GM19239 (cell line): ENCODE data around the gene CELSR1.
"Not testable (repeated sequence)": the region's sequence is repeated elsewhere in the genome, so short reads cannot be mapped to it uniquely, and the experiment has no call there.

ENCODE experiments used
- DNase-seq: peaks from one replicate; pipeline ENCODE4 v3.0.0; 2011; ENCODE audit warnings: low spot score; ENCODE audit not compliant: insufficient read length
- FAIRE-seq: peaks from 2 replicates; lab custom pipeline; 2011; peaks lifted over from hg19 to GRCh38; lab: Jason Lieb, UNC

Gene CELSR1

GRCh38 chr22:46516112-46516487, 21.3 kb downstream of the CELSR1 start:
- not testable (repeated sequence) for FAIRE-seq, DNase-seq

DNA sequence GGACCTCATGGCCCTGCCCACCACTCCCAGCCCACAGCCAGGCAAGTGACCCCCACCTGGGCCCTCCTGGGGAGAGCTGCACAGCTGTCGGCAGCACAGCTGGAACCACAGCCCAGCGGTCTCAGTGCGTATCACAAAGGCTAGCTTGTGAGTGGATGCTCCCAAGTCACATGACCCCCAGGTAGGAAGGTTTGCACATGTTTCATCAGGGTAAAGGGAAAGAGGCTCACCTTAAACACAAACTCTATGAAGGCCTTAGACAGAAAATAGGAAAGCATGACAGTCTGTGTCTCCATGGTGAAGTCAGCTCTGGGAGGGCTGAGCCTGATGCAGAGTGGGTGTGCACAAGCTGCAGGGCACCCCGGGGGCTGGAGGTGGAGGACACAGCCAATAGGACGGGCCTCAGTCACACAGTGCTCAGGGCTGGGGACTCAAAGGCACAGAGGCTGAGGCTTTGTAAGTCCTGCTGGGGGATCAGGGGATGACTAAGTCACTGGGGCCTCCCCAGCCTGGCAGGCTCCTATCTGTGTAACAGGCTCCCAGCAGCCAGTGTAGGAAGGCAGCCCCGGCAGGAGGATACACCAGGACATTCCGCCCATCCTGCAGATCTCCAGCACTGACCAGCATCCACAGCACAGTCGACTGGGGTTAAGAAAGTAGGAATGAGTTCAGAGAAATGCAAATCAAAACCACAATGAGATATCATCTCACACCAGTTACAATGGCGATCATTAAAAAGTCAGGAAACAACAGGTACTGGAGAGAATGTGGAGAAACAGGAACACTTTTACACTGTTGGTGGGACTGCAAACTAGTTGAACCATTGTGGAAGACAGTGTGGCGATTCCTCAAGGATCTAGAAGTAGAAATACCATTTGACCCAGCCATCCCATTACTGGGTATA, 22.0 kb downstream of the CELSR1 start:
- DNase-seq = no peak
- FAIRE-seq = no peak

GRCh38 chr22:46514592-46515207, 22.7 kb downstream of the CELSR1 start:
- DNase-seq = no peak
- no peak for FAIRE-seq

- DNase-seq = no peak
- FAIRE-seq = no peak
These were observed 23.4 kb downstream of the CELSR1 start for GRCh38 chr22:46513908-46514550.

DNA sequence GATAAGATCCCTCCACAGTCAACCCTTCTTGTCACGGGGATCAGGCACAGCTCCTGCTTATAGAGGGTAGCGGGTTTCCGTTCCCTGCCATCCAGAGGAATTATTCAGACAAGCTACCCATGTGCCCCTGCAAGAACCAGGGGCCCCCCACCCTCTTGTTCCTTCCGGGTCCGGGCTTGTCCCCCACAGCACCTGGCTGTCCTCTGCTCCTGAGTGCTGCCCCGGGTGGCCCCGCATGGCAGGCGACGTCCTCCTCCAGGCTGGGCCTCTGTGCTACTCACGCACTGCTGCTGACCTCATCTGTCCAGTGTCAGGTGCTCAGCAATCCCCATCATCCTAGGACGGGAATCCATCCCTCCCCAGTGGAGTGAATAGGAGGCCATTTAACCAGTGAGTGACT, 24.7 kb downstream of the CELSR1 start:
- no peak for DNase-seq
- FAIRE-seq = no peak

DNA sequence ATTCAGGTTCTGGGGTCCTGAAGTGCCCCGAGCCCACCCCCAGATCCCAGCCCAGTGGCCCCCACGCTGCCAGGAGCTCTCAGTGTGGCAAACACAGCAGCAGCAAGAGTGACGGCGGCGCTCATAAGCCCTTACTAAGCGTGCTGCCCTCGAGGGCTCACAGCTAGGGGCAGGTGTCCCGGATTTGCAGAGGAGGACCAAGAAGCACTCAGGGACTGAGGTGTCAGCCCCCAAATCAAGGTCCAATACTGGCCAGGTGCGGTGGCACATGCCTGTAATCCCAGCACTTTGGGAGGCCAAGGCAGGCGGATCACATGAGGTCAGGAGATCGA, 25.4 kb downstream of the CELSR1 start:
- no peak for FAIRE-seq
- DNase-seq = no peak

DNA sequence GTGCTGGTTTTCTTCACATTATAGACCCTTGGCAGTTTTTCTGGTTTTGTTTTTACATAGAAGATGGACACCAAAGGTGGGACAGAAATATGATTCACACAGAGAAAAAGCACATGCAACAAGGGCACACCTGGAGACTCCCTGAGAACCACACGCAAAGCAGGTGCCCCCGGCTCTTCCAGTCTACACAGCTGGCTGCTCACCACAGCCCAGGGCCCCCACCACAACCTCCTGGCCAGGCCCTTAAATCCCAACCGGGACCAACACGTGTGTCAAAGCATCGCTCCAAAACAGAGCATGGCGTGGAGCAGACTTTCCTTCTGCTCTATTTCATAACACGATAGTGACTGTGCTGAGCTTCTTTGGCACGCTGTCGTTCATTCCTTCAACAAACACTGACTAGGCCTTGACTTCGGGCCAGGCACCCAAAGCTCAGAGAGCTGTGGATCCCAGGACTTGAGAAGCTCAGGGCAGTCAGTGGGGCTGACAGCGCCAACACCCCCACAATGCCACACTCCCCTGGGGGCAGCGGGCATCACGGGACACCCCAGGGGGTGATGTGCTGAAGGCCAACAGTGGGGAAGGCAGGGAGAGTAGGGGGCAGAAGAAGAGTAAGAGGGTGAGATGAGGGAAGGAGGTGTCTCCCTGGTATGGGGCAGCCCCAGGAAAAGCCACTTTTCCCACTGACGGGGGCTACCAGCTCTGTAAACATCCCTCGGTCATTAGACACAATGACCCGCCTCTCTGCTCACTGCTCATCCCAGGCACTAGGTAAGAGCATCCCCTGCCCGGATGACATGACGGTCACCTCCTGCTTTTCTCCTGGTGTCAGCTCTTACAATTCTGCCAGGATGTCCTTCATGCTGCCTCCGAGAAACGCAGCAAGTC, 26.0 kb downstream of the CELSR1 start:
- DNase-seq (no peak), FAIRE-seq (no peak)

DNA sequence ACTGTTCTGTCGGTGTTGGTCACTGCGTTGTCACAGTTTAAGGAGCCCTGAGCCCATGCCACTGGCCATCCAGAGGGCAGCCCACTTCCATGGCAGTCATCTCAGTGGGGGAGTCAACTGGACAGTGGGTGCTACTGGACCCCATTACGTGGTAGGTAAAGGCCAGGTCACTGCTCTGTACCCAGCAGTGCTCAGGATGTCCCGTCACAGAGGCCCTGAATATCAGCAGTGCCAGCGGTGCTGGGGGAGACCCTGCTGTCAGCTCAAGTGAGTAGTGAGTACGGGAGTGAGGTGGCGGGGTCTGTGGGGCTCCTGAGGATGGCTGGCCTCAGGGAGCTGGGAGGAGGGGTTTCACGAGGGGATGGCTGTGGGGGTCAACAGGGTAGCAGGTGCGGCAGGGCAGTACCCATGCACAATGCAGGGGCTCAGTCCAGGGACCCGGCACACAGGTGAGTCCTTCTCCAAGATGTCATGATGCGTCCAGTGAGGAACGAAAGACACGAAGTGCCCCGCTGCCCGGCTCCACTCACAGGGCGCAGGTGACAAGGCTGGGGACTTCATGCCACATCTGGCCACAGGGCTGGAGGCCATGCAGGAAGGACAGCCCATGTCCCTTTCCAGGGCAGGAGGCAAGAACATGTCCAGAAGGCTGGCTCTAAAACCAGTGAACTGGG, 27.9 kb downstream of the CELSR1 start:
- DNase-seq (no peak), FAIRE-seq (no peak)

DNA sequence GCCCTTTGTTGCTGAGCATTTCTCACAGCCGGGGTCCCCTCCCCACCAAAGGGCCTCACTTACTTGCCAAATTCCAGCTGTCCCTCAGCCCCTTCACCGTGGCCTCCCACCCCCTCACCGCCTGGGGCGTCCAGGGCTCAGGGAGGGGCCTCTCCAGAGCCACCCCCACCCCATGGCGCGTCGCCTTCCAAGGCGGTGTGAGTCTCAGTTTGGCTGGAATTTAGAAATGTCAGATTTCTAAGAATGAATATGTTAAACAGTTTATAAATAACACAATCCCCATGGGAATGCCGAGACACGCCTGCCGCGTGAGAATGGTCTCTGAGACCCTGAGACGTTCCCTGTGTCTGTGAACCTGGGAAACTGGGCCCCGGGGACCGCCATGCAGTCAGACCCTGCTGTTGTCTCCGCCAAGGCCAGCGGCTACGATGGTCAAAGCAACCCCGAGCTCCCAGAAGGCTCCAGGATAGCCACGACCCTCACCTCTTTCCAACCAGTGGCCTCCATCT, 28.9 kb downstream of the CELSR1 start:
- DNase-seq (no peak), FAIRE-seq (no peak)

- FAIRE-seq (no peak), DNase-seq (no peak)
These were observed 29.7 kb downstream of the CELSR1 start for GRCh38 chr22:46507451-46508425.

- DNase-seq = no peak
- FAIRE-seq = no peak
These were observed 32.8 kb downstream of the CELSR1 start for GRCh38 chr22:46504584-46504983.

- no peak for DNase-seq
- no peak for FAIRE-seq
These were observed 34.8 kb downstream of the CELSR1 start for GRCh38 chr22:46502440-46503175.

DNA sequence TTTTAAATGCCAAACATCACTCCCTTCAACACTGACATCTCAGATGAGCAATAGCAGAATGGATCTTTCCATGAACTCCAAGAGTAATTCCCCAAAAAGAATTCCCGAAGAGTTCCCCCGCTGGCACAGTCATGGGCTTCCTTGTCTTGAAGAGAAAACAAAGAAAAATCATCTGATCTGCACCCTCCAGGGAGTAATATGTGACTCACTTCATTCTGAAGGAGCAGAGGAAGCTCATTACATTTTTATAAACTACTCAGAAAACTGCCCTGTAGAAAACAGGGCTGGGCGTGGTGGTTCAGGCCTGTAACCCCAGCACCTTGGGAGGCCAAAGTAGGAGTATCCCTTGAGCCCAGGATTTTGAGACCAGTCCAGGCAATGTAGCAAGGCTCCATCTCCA, 35.7 kb downstream of the CELSR1 start:
- FAIRE-seq = no peak
- no peak for DNase-seq

DNA sequence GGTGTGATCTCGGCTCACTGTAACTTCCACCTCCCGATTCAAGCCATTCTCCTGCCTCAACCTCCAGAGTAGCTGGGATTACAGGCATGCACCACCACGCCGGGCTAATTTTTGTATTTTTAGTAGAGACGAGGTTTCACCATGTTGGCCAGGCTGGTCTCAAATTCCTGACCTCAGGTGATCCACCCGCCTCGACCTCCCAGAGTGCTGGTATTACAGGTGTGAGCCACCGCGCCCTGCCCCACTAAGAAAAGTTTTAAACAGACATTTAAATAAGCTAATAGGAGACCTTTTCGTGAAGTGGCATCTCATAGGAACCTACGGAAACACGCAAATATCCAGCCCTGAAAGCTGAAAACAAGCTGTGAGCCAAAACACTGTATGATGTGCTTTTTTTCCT, 36.2 kb downstream of the CELSR1 start:
- not testable (repeated sequence) for FAIRE-seq

DNA sequence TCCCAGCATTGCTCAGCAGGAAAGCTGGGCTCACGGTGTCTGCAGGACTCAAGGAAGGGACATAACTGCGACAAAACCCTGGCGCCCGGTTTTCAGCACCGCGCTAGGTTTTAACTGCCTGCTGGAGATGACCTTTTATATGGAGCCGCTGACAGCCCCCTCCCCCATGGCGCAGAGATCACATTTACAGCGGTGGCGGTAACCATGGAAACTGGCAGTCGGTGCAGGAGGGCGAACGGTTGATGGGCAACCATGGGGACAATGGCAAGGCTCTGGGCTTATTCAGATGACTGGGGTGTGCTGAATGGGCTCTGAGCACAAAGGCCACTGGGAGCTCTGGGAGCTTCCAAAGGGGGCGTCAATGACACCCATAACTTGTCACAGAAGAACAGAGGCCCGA, 37.2 kb downstream of the CELSR1 start:
- FAIRE-seq = no peak

More for the DNA sequence above, 36.2 kb downstream of the CELSR1 start:
- DNase-seq = not testable (repeated sequence)

GRCh38 chr22:46499805-46500189, 37.6 kb downstream of the CELSR1 start:
- FAIRE-seq (no peak), DNase-seq (no peak)

More for the DNA sequence above, 37.2 kb downstream of the CELSR1 start:
- no peak for DNase-seq

- DNase-seq (no peak), FAIRE-seq (no peak)
These were observed 45.5 kb downstream of the CELSR1 start for GRCh38 chr22:46491946-46492345.

DNA sequence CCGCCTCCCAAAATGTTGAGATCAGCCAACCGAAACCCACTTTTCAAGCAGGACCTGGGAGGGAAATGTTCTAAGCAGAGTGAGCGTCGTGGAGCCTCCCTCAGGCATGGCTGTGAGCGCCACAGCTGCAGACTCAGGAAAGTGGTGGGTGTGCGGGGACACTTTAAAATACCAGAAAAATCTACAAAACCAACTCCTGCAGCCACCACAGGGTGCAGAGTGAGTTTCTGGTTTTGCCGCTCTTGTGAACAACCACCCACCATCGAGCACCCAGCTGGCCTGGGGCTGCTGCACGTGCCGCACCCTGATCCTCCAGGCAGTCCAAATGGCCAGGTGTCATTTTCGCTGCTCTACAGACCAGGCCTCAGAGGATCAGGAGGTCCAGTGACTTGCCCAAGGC, 46.9 kb downstream of the CELSR1 start:
- FAIRE-seq (no peak), DNase-seq (no peak)
